ENCODE data around the gene MTCH2.

MTCH2 gene

GRCh38 chr11:47569646-47570045 lies 72.7 kb downstream of the MTCH2 start:
- peaks cover 20% of the 10 kb centered on the region for H3K4me1 Mint-ChIP-seq (ENCODE audit: low read depth)
- no peaks in the 10 kb centered on the region for H3K27me3 Mint-ChIP-seq
- no peak overlapping the region for H3K4me3 Mint-ChIP-seq
- H3K27ac Mint-ChIP-seq = peak overlapping the region; percentile 58
- no peaks in the 10 kb centered on the region for H3K9me3 Mint-ChIP-seq (ENCODE audit: low read depth)
- H3K36me3 Mint-ChIP-seq = peaks cover 3% of the 10 kb centered on the region

Data from activated naive CD8-positive, alpha-beta T cell (primary cell).